SH-SY5Y (cell line): ENCODE measurements around the gene DIP2C.

Source experiments
- GATA2 ChIP-seq: IDR thresholded peaks from 2 replicates; pipeline ENCODE4 v1.6.1; 2011; ENCODE audit warnings: mild to moderate bottlenecking, low read depth, low read length
- GATA3 ChIP-seq: IDR thresholded peaks from 2 replicates; pipeline ENCODE4 v1.6.1; 2011; ENCODE audit warnings: low read depth, mild to moderate bottlenecking, low read length, moderate library complexity

GRCh38 chr10:396535-397220 is 292.8 kb downstream of the DIP2C start:
- no peak for TF ChIP-seq GATA2
- no peak for TF ChIP-seq GATA3
